Smooth muscle cell of trachea (primary cell): ENCODE results near the gene MED23. TPM values are rescaled to one million over a fixed set of nuclear protein-coding genes. Genes with fewer than 3 reads are reported as not detected.

ENCODE experiments used
- total RNA-seq: library from RNA; depleted of rRNA; stranded (reverse); fragments of >200 nt; gene quantifications from 2 replicates; pipeline ENCODE4 v1.2.1, GENCODE V29; 2014

MED23 gene, protein sequence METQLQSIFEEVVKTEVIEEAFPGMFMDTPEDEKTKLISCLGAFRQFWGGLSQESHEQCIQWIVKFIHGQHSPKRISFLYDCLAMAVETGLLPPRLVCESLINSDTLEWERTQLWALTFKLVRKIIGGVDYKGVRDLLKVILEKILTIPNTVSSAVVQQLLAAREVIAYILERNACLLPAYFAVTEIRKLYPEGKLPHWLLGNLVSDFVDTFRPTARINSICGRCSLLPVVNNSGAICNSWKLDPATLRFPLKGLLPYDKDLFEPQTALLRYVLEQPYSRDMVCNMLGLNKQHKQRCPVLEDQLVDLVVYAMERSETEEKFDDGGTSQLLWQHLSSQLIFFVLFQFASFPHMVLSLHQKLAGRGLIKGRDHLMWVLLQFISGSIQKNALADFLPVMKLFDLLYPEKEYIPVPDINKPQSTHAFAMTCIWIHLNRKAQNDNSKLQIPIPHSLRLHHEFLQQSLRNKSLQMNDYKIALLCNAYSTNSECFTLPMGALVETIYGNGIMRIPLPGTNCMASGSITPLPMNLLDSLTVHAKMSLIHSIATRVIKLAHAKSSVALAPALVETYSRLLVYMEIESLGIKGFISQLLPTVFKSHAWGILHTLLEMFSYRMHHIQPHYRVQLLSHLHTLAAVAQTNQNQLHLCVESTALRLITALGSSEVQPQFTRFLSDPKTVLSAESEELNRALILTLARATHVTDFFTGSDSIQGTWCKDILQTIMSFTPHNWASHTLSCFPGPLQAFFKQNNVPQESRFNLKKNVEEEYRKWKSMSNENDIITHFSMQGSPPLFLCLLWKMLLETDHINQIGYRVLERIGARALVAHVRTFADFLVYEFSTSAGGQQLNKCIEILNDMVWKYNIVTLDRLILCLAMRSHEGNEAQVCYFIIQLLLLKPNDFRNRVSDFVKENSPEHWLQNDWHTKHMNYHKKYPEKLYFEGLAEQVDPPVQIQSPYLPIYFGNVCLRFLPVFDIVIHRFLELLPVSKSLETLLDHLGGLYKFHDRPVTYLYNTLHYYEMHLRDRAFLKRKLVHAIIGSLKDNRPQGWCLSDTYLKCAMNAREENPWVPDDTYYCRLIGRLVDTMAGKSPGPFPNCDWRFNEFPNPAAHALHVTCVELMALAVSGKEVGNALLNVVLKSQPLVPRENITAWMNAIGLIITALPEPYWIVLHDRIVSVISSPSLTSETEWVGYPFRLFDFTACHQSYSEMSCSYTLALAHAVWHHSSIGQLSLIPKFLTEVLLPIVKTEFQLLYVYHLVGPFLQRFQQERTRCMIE (N-terminal part only)
- 30.3 and 39.7 TPM in 2 replicates for total RNA-seq

GRCh38 chr6:131627724-131628682 lies at the start of gene MED23:
MED23 (minus strand) TSS chr6:131628242; CDS start chr6:131628049, 193 bp downstream.

GRCh38 chr6:131636880-131637792 lies 9.1 kb upstream of the MED23 start, which contains the start of gene ENPP3:
ENPP3 (plus strand) TSS chr6:131637302; CDS start chr6:131637385, 83 bp downstream.

DNA sequence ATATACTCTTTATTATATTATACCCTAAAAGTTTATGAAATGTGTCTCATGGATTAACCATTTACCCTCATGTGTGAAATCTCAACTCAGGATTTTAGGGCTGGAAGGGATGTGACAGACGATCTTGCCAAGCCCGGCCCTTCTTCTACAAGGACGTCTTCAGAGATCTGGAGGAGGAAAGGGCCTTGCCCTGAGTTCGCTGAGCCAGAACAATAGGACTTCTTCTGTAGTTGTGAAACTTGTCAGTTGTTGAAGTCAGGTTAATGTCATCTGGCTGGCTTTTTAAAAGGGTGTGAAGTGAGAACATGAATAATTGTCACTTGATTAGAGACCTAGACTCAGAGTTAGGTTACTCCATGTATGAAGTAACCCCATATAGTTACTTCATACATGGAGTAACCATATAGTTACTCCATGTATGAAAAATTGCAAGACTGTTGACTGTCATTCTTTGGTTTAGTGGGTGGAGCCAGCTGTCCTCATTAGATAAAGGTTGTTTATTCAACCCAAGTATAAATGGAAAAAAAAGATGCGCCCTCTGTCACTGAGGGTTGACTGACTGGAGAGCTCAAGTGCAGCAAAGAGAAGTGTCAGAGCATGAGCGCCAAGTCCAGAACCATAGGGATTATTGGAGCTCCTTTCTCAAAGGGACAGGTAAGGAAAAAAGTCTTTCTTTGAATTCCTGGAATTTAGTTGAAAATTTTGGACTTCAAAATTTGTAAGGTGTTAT lies 55.2 kb downstream of the MED23 start, which contains the start of gene ARG1:
TSS of gene ARG1 (plus strand) at position 541 of the 730 bp plus-strand sequence. CDS start at position 598, 57 bp downstream.

Other genes starting within 250 kb of the MED23 start
- gene ARG1, start 55.0 kb downstream of the MED23 start, total RNA-seq: not detected in 2 replicates
- gene ENPP3, start 9.1 kb upstream of the MED23 start, total RNA-seq: 0.15 and 0.33 TPM in 2 replicates
- not detected in 2 replicates for gene OR2A4, start 73.2 kb upstream of the MED23 start, total RNA-seq
- not detected in 2 replicates for gene CTAGE9, start 82.8 kb upstream of the MED23 start, total RNA-seq
- 18.0 and 42.0 TPM in 2 replicates for gene ENPP1, start 179.8 kb upstream of the MED23 start, total RNA-seq